Measurements from ENCODE around the gene OTOGL. TPM values are rescaled to one million over a fixed set of nuclear protein-coding genes. Genes with fewer than 3 reads are reported as not detected.

OTOGL gene
- total and polyA plus RNA-seq, 4 experiments from 2014 or later: not detected

DNA sequence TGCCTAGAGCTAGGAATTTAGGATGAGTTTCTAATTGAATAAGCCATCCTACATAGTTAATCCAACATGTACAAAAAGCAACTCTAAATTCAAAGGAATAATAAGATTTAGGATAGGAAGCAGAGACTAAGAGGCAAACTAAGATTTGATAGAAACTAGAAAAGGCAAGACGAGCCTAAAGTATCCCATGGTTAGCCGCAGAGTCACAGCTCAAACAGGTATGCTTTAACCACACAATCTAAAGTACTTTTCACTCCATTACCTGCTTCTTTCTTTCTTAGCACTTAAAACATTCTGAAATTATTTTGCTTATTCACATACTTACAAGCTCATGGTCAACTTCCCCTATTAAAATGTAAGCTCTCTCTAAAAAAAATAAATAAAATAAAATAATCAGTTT lies 51.8 kb downstream of the OTOGL start:
- no peaks in the 10 kb centered on the region for H3K9me3 ChIP-seq (ENCODE audit: control insufficient read depth in 1 of 2, low read length in 2 of 2)
- H3K36me3 ChIP-seq (ENCODE audit: insufficient read depth, low read length): no peaks in the 10 kb centered on the region
- no peak overlapping the region for H3K27ac ChIP-seq (ENCODE audit: low read depth, low read length)
- ChIA-PET CTCF (ENCODE audit: partially characterized antibody) (no interaction called here), POLR2A (ENCODE audit: partially characterized antibody) (no interaction called here)
- Mint-ChIP-seq H3K27me3 (no peaks in the 10 kb centered on the region), H3K4me1 (peaks cover 0 to 4% (median 2%) of the 10 kb centered on the region in 4 donors), H3K36me3 (peaks cover 0 to 4% of the 10 kb centered on the region in 2 donors), H3K27ac (no peak overlapping the region), H3K9me3 (peaks cover 0 to 3% (median 0%) of the 10 kb centered on the region in 8 donors), H3K4me3 (no peak overlapping the region)
- H3K4me3 ChIP-seq (ENCODE audit: low read length in 2 of 2): no peak overlapping the region
- no peaks in the 10 kb centered on the region for H3K27me3 ChIP-seq (ENCODE audit: insufficient read depth, low read length)
- intact Hi-C loops (cut with micrococcal nuclease): loop anchor here (5.0 kb wide), 1 partner anchor 34 kb away; no protein-coding TSS in a partner anchor
- no peak for DNase-seq
- H3K4me1 ChIP-seq (ENCODE audit: insufficient read depth, low read length): no peaks in the 10 kb centered on the region

DNA sequence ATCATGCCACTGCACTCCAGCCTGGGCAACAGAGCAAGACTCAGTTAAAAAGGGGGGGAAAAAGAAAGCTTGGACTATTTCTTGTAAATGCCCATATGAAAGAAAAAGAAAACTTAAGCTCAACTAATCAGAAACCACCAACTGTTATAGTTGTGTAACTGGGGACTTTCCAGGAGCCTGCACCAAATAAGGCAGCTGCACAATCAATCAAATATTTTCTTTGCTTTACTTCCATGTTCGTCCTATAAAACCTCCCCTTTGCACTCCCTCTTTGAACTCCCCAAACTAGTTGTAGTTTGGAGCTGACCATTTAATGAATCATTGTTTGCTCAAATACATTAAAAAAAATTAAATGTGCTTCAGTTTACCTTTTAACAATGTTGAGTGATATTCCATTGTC lies 54.9 kb downstream of the OTOGL start:
- no peak for DNase-seq
- intact Hi-C loops (cut with micrococcal nuclease): loop anchor here (5.0 kb wide), 1 partner anchor 37 kb away; no protein-coding TSS in a partner anchor
- H3K9me3 Mint-ChIP-seq: peaks cover 0 to 6% (median 0%) of the 10 kb centered on the region in 8 donors
- ChIA-PET POLR2A (ENCODE audit: partially characterized antibody) (no interaction called here), CTCF (ENCODE audit: partially characterized antibody) (no interaction called here)
- H3K27ac Mint-ChIP-seq: no peak overlapping the region
- peaks cover 2% of the 10 kb centered on the region in 2 donors for H3K27me3 Mint-ChIP-seq
- no peaks in the 10 kb centered on the region for H3K4me1 ChIP-seq (ENCODE audit: insufficient read depth, low read length)
- H3K36me3 ChIP-seq (ENCODE audit: insufficient read depth, low read length): no peaks in the 10 kb centered on the region
- no peak overlapping the region for H3K27ac ChIP-seq (ENCODE audit: low read depth, low read length)
- H3K4me1 Mint-ChIP-seq: peaks cover 0 to 4% (median 3%) of the 10 kb centered on the region in 4 donors
- H3K4me3 Mint-ChIP-seq: no peak overlapping the region
- H3K9me3 ChIP-seq (ENCODE audit: control insufficient read depth in 1 of 2, low read length in 2 of 2): no peaks in the 10 kb centered on the region
- H3K4me3 ChIP-seq (ENCODE audit: low read length in 2 of 2): no peak overlapping the region
- peaks cover 0 to 4% of the 10 kb centered on the region in 2 donors for H3K36me3 Mint-ChIP-seq
- no peaks in the 10 kb centered on the region for H3K27me3 ChIP-seq (ENCODE audit: insufficient read depth, low read length)

DNA sequence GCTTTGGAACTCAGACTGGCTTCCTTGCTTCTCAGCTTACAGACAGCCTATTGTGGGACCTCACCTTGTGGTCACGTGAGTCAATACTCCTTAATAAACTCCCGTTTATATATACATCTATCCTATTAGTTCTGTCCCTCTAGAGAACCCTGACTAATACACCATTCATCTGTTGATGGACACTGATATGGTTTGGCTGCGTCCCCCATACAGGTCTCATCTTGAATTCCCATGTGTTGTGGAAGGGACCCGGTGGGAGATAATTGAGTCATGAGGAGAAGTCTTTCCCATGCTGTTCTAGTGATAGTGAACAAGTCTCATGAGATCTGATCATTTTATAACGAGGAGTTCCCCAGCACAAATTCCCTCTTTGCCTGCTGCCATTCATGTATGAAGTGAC lies 57.0 kb downstream of the OTOGL start:
- DNase-seq: no peak
- no peak overlapping the region for H3K4me3 ChIP-seq (ENCODE audit: low read length in 2 of 2)
- no peaks in the 10 kb centered on the region for H3K27me3 ChIP-seq (ENCODE audit: insufficient read depth, low read length)
- peaks cover 0 to 4% (median 3%) of the 10 kb centered on the region in 4 donors for H3K4me1 Mint-ChIP-seq
- peaks cover 0 to 4% of the 10 kb centered on the region in 2 donors for H3K36me3 Mint-ChIP-seq
- H3K9me3 ChIP-seq (ENCODE audit: control insufficient read depth in 1 of 2, low read length in 2 of 2): no peaks in the 10 kb centered on the region
- H3K27ac Mint-ChIP-seq: peak overlapping the region in 1 of 7 donors; percentile 11
- no peak overlapping the region for H3K27ac ChIP-seq (ENCODE audit: low read depth, low read length)
- POLR2A ChIA-PET (ENCODE audit: partially characterized antibody): no interaction called here
- peaks cover 0 to 9% (median 0%) of the 10 kb centered on the region in 8 donors for H3K9me3 Mint-ChIP-seq
- no peak overlapping the region for H3K4me3 Mint-ChIP-seq
- H3K36me3 ChIP-seq (ENCODE audit: insufficient read depth, low read length): no peaks in the 10 kb centered on the region
- no peaks in the 10 kb centered on the region for H3K4me1 ChIP-seq (ENCODE audit: insufficient read depth, low read length)
- CTCF ChIA-PET (ENCODE audit: partially characterized antibody): interaction anchor here (0.6 kb wide), 1 partner anchor 585 kb away, joined by 3 read pairs; no protein-coding TSS in a partner anchor
- peaks cover 4% of the 10 kb centered on the region in 2 donors for H3K27me3 Mint-ChIP-seq
- intact Hi-C loops (cut with micrococcal nuclease): no loop called here

DNA sequence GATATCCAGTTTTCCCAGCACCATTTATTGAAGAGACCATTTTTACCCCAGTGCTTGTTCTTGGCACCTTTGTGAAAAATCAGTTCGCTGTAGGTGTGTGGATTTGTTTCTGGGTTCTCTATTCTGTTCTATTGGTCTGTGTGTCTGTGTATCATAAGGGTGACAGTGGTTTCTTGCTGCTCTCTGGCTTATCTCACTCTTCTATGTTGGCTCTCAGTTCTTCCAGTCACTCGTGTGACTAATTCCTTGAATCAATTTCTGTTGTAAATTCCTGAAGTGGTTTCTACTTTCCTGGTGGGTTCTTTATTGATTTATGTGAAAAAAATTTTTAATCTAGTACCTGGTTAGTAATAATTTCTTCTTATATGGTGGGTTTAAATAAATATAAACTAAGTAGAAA lies 58.3 kb downstream of the OTOGL start:
- H3K4me1 ChIP-seq (ENCODE audit: insufficient read depth, low read length): no peaks in the 10 kb centered on the region
- Mint-ChIP-seq H3K9me3 (peaks cover 0 to 9% (median 0%) of the 10 kb centered on the region in 8 donors), H3K27me3 (peaks cover 4% of the 10 kb centered on the region in 2 donors), H3K4me1 (peaks cover 0 to 4% (median 3%) of the 10 kb centered on the region in 4 donors), H3K4me3 (no peak overlapping the region), H3K27ac (no peak overlapping the region), H3K36me3 (peaks cover 0 to 4% of the 10 kb centered on the region in 2 donors)
- ChIA-PET POLR2A (ENCODE audit: partially characterized antibody) (no interaction called here), CTCF (ENCODE audit: partially characterized antibody) (no interaction called here)
- no peak overlapping the region for H3K27ac ChIP-seq (ENCODE audit: low read depth, low read length)
- H3K36me3 ChIP-seq (ENCODE audit: insufficient read depth, low read length): no peaks in the 10 kb centered on the region
- H3K9me3 ChIP-seq (ENCODE audit: control insufficient read depth in 1 of 2, low read length in 2 of 2): no peaks in the 10 kb centered on the region
- H3K27me3 ChIP-seq (ENCODE audit: insufficient read depth, low read length): no peaks in the 10 kb centered on the region
- no peak overlapping the region for H3K4me3 ChIP-seq (ENCODE audit: low read length in 2 of 2)
- intact Hi-C loops (cut with micrococcal nuclease): no loop called here
- no peak for DNase-seq

DNA sequence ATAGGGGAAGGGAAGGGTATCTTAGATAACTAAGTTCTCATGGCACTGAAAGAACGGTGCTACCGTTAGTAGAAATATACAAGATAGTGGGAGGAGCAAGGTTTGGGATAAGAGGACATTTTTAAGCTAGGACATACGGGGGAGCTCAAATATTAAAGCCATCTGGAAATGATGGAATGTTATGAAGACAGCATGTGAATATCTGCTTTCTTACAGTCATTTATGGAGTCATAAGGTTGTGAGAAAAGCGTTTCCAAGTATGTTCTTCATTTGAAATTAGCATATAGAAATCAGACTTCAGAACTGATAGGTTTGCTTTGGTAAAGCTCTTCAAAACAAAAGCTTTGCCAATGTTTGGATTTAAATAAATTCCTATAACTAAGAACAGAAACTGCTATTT lies 62.3 kb downstream of the OTOGL start:
- Histone ChIP-seq H3K4me1 (ENCODE audit: insufficient read depth, low read length) (no peaks in the 10 kb centered on the region), H3K27me3 (ENCODE audit: insufficient read depth, low read length) (no peaks in the 10 kb centered on the region), H3K27ac (ENCODE audit: low read depth, low read length) (no peak overlapping the region), H3K4me3 (ENCODE audit: low read length in 2 of 2) (no peak overlapping the region), H3K36me3 (ENCODE audit: insufficient read depth, low read length) (no peaks in the 10 kb centered on the region), H3K9me3 (ENCODE audit: control insufficient read depth in 1 of 2, low read length in 2 of 2) (no peaks in the 10 kb centered on the region)
- H3K36me3 Mint-ChIP-seq: no peaks in the 10 kb centered on the region
- H3K4me1 Mint-ChIP-seq: peaks cover 0 to 2% (median 0%) of the 10 kb centered on the region in 4 donors
- DNase-seq: no peak
- H3K9me3 Mint-ChIP-seq: peaks cover 0 to 9% (median under 1%) of the 10 kb centered on the region in 8 donors
- peaks cover 4 to 9% of the 10 kb centered on the region in 2 donors for H3K27me3 Mint-ChIP-seq
- ChIA-PET POLR2A (ENCODE audit: partially characterized antibody) (no interaction called here), CTCF (ENCODE audit: partially characterized antibody) (no interaction called here)
- no peak overlapping the region for H3K4me3 Mint-ChIP-seq
- no peak overlapping the region for H3K27ac Mint-ChIP-seq
- intact Hi-C loops (cut with micrococcal nuclease): no loop called here

DNA sequence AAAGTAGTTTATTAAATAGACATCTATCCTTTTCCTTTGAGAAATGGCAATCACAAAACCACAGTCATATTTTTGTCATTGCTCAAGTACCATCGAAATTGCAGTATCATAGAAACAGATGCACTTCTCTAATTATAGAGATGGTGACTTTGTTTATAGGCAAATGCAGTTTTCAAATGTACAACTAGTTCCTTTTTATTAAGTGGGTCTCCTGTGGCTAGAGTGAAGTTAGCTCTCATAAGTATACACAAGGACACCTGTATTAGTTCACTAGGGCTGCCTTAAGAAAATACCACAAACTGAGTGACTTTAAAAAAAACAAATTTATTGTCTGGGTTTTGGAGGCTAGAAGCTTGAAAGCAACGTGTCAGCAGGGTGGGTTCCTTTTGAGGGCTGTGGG lies 62.8 kb downstream of the OTOGL start:
- Mint-ChIP-seq H3K4me3 (no peak overlapping the region), H3K36me3 (no peaks in the 10 kb centered on the region), H3K27me3 (peaks cover 4 to 11% of the 10 kb centered on the region in 2 donors), H3K27ac (no peak overlapping the region), H3K9me3 (peaks cover 0 to 9% (median under 1%) of the 10 kb centered on the region in 8 donors), H3K4me1 (peaks cover 0 to 2% (median 0%) of the 10 kb centered on the region in 4 donors)
- Histone ChIP-seq H3K36me3 (ENCODE audit: insufficient read depth, low read length) (no peaks in the 10 kb centered on the region), H3K4me3 (ENCODE audit: low read length in 2 of 2) (no peak overlapping the region), H3K27ac (ENCODE audit: low read depth, low read length) (no peak overlapping the region), H3K9me3 (ENCODE audit: control insufficient read depth in 1 of 2, low read length in 2 of 2) (no peaks in the 10 kb centered on the region), H3K27me3 (ENCODE audit: insufficient read depth, low read length) (no peaks in the 10 kb centered on the region), H3K4me1 (ENCODE audit: insufficient read depth, low read length) (no peaks in the 10 kb centered on the region)
- CTCF ChIA-PET (ENCODE audit: partially characterized antibody): no interaction called here
- POLR2A ChIA-PET (ENCODE audit: partially characterized antibody): no interaction called here
- no peak for DNase-seq
- intact Hi-C loops (cut with micrococcal nuclease): no loop called here

DNA sequence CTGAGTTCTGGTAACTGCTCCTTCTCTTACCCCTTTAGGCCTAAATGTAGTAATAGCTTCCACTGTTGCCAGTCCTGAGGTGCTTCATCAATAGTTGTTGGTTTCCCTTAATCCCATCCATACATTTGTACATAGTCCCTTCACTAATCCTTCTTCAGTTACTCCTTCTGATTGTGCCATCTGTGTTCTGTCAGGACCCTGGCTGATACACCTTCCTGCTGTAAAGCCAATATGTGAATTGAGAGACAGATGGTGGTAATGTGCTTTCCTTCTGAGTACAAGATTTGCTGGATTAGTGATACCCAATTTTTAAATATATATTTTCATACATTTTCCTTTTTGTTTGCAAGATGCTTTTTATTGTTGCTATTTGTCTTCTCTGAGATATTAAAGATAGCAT lies 66.4 kb downstream of the OTOGL start:
- no peak overlapping the region for H3K27ac ChIP-seq (ENCODE audit: low read depth, low read length)
- H3K4me1 ChIP-seq (ENCODE audit: insufficient read depth, low read length): no peaks in the 10 kb centered on the region
- peaks cover 0 to 5% (median 0%) of the 10 kb centered on the region in 8 donors for H3K9me3 Mint-ChIP-seq
- H3K27ac Mint-ChIP-seq: no peak overlapping the region
- no peaks in the 10 kb centered on the region for H3K36me3 Mint-ChIP-seq
- intact Hi-C loops (cut with micrococcal nuclease): no loop called here
- peaks cover 0 to 6% (median 0%) of the 10 kb centered on the region in 4 donors for H3K4me1 Mint-ChIP-seq
- ChIA-PET CTCF (ENCODE audit: partially characterized antibody) (no interaction called here), POLR2A (ENCODE audit: partially characterized antibody) (no interaction called here)
- no peak for DNase-seq
- H3K9me3 ChIP-seq (ENCODE audit: control insufficient read depth in 1 of 2, low read length in 2 of 2): no peaks in the 10 kb centered on the region
- no peak overlapping the region for H3K4me3 Mint-ChIP-seq
- no peak overlapping the region for H3K4me3 ChIP-seq (ENCODE audit: low read length in 2 of 2)
- H3K27me3 Mint-ChIP-seq: peaks cover 0 to 8% of the 10 kb centered on the region in 2 donors
- no peaks in the 10 kb centered on the region for H3K36me3 ChIP-seq (ENCODE audit: insufficient read depth, low read length)
- H3K27me3 ChIP-seq (ENCODE audit: insufficient read depth, low read length): no peaks in the 10 kb centered on the region
